PC-3 (cell line): ENCODE measurements around the gene CACNA1D. TPM values are rescaled to one million over a fixed set of nuclear protein-coding genes. Genes with fewer than 3 reads are reported as not detected.

Experiments
- ATAC-seq: fragments of 200-7000 bp; cut with Tn5 transposase; 2 replicates; pipeline ENCODE4 v1.9.1; 2020; ENCODE audit warnings: mild to moderate bottlenecking, moderate library complexity
- BruUV-seq: library from RNA; stranded (reverse); fragments of 400-500 nt; replicated peaks from 2 replicates; lab custom pipeline; 2021; lab: Mats Ljungman, UMichigan
- CTCF ChIA-PET: fragments of 300-600 bp; sonication (Branson Sonifier 250); formaldehyde crosslinking; loops from one replicate; lab custom pipeline; 2022; ENCODE audit warnings: antibody characterized with exemption; lab: Charles Lee
- POLR2A ChIA-PET: fragments of 300-600 bp; sonication (Branson Sonifier 250); formaldehyde crosslinking; loops from one replicate; lab custom pipeline; 2022; ENCODE audit warnings: antibody characterized with exemption; ENCODE audit not compliant: unreplicated experiment; lab: Charles Lee
- DNase-seq: peaks from one replicate; pipeline ENCODE4 v3.0.0-alpha.2; 2015
- H2AFZ ChIP-seq: fragments of 300-600 bp; sonication (generic); 2 replicates; pipeline ENCODE4 v1.6.0; 2016; ENCODE audit warnings: antibody characterized with exemption, low read length
- H3F3A ChIP-seq: fragments of 300-600 bp; sonication (generic); one replicate; pipeline ENCODE4 v1.6.0; 2017; ENCODE audit warnings: antibody characterized with exemption, low read length, control low read depth, mild to moderate bottlenecking; ENCODE audit not compliant: unreplicated experiment
- H3K27ac ChIP-seq: fragments of 300-600 bp; sonication (generic); 2 replicates; pipeline ENCODE4 v1.5.1; 2016; ENCODE audit warnings: mild to moderate bottlenecking, low read length
- H3K27me3 ChIP-seq: fragments of 300-600 bp; sonication (generic); 2 replicates; pipeline ENCODE4 v1.6.1; 2016; ENCODE audit warnings: low read length, mixed read lengths
- H3K36me3 ChIP-seq: fragments of 300-600 bp; sonication (generic); 2 replicates; pipeline ENCODE4 v1.6.1; 2016; ENCODE audit warnings: low read depth, mixed run types, low read length, mixed read lengths
- H3K4me1 ChIP-seq: fragments of 300-600 bp; sonication (generic); 2 replicates; pipeline ENCODE4 v1.5.1; 2016; ENCODE audit warnings: low read length; ENCODE audit not compliant: insufficient read depth
- H3K4me2 ChIP-seq: fragments of 300-600 bp; sonication (generic); 2 replicates; pipeline ENCODE4 v1.6.0; 2016; ENCODE audit warnings: low read length
- H3K4me3 ChIP-seq: fragments of 300-600 bp; sonication (generic); 2 replicates; pipeline ENCODE4 v1.5.1; 2016; ENCODE audit warnings: mild to moderate bottlenecking, low read length, mixed read lengths
- H3K79me2 ChIP-seq: fragments of 300-600 bp; sonication (generic); 2 replicates; pipeline ENCODE4 v1.6.1; 2017; ENCODE audit warnings: low read length, mixed read lengths
- H3K9ac ChIP-seq: fragments of 300-600 bp; sonication (generic); 2 replicates; pipeline ENCODE4 v1.6.0; 2016; ENCODE audit warnings: mild to moderate bottlenecking, low read length
- H3K9me2 ChIP-seq: fragments of 300-600 bp; sonication (generic); replicated peaks from 2 replicates; pipeline ENCODE4 v1.6.1; 2016; ENCODE audit warnings: mixed run types, low read length, mixed read lengths
- H3K9me3 ChIP-seq: fragments of 300-600 bp; sonication (generic); 2 replicates; pipeline ENCODE4 v1.6.1; 2016; ENCODE audit warnings: low read length, mixed read lengths
- H4K20me1 ChIP-seq: fragments of 300-600 bp; sonication (generic); 2 replicates; pipeline ENCODE4 v1.6.1; 2016; ENCODE audit warnings: low read length, mixed read lengths
- CTCF ChIP-seq: fragments of 300-600 bp; sonication (generic); conservative IDR thresholded peaks from 2 replicates; pipeline ENCODE4 v1.5.1; 2017; ENCODE audit warnings: antibody characterized with exemption, low read depth, mild to moderate bottlenecking, low read length
- EZH2 ChIP-seq: fragments of 300-600 bp; sonication (generic); IDR thresholded peaks from one replicate; pipeline ENCODE4 v1.6.1; 2017; ENCODE audit warnings: antibody characterized with exemption, mild to moderate bottlenecking, low read length; ENCODE audit not compliant: unreplicated experiment
- EZH2phosphoT487 ChIP-seq: fragments of 300-600 bp; sonication (generic); IDR thresholded peaks from 2 replicates; pipeline ENCODE4 v1.6.1; 2018; ENCODE audit warnings: mild to moderate bottlenecking, antibody characterized with exemption, low read length, borderline replicate concordance
- intact Hi-C: fragments of 100-400 bp; cut with micrococcal nuclease; formaldehyde crosslinking; loops from 2 replicates; pipeline ENCODE4 v1.9.0; 2023
- total RNA-seq: library from RNA; depleted of rRNA; stranded (reverse); fragments of >200 nt; gene quantifications from 2 replicates; pipeline ENCODE4 v1.2.3, GENCODE V29; 2014

Gene CACNA1D
- total RNA-seq, 1 experiment from 2014 or later = not detected

- ChIA-PET POLR2A (no interaction called here), CTCF (interaction anchor here (0.6 kb wide), 1 partner anchor 211 kb away, joined by 3 read pairs; no protein-coding TSS in a partner anchor)
- peak; percentile 43 for ATAC-seq
- H3K4me2 ChIP-seq = no peak overlapping the region
- H2AFZ ChIP-seq = no peak overlapping the region
- no peak overlapping the region for H3K27ac ChIP-seq
- H3K4me1 ChIP-seq = no peaks in the 10 kb centered on the region
- H3K36me3 ChIP-seq = no peaks in the 10 kb centered on the region
- H3K27me3 ChIP-seq = peaks cover 94% of the 10 kb centered on the region
- intact Hi-C loops = no loop called here
- BruUV-seq = no TSS peak
- H4K20me1 ChIP-seq = no peaks in the 10 kb centered on the region
- no peak overlapping the region for H3K4me3 ChIP-seq
- H3K9me3 ChIP-seq = no peaks in the 10 kb centered on the region
- DNase-seq = peak; percentile 45
- no peak overlapping the region for H3K9ac ChIP-seq
- H3K9me2 ChIP-seq = no peaks in the 10 kb centered on the region
- no peaks in the 10 kb centered on the region for H3K79me2 ChIP-seq
- TF ChIP-seq CTCF = no peak
- no peak for TF ChIP-seq EZH2
- TF ChIP-seq EZH2phosphoT487 = no peak
- no peaks in the 10 kb centered on the region for H3F3A ChIP-seq
Measured at GRCh38 chr3:53804697-53805462, 310.5 kb downstream of the CACNA1D start.

- DNase-seq (no peak), ATAC-seq (no peak)
- Histone ChIP-seq H4K20me1 (no peaks in the 10 kb centered on the region), H3K4me1 (no peaks in the 10 kb centered on the region), H3K27me3 (peaks cover 92% of the 10 kb centered on the region), H3K27ac (no peak overlapping the region), H3K9me2 (no peaks in the 10 kb centered on the region), H2AFZ (no peak overlapping the region), H3K4me2 (no peak overlapping the region), H3K4me3 (no peak overlapping the region), H3K79me2 (no peaks in the 10 kb centered on the region), H3K9ac (no peak overlapping the region), H3F3A (no peaks in the 10 kb centered on the region), H3K36me3 (no peaks in the 10 kb centered on the region), H3K9me3 (no peaks in the 10 kb centered on the region)
- BruUV-seq = no TSS peak
- TF ChIP-seq CTCF (no peak), EZH2phosphoT487 (no peak), EZH2 (no peak)
- CTCF ChIA-PET = interaction anchor here (0.6 kb wide), 1 partner anchor 210 kb away, joined by 3 read pairs; no protein-coding TSS in a partner anchor
- POLR2A ChIA-PET = no interaction called here
- intact Hi-C loops = no loop called here
Measured at GRCh38 chr3:53805463-53806159, 311.2 kb downstream of the CACNA1D start.
